GM19240 (cell line): Measurements from ENCODE around the gene IDH3A.

Source experiments
- DNase-seq: peaks from one replicate; pipeline ENCODE4 v3.0.0; 2011; ENCODE audit warnings: low spot score; ENCODE audit not compliant: insufficient read length

IDH3A gene

DNA sequence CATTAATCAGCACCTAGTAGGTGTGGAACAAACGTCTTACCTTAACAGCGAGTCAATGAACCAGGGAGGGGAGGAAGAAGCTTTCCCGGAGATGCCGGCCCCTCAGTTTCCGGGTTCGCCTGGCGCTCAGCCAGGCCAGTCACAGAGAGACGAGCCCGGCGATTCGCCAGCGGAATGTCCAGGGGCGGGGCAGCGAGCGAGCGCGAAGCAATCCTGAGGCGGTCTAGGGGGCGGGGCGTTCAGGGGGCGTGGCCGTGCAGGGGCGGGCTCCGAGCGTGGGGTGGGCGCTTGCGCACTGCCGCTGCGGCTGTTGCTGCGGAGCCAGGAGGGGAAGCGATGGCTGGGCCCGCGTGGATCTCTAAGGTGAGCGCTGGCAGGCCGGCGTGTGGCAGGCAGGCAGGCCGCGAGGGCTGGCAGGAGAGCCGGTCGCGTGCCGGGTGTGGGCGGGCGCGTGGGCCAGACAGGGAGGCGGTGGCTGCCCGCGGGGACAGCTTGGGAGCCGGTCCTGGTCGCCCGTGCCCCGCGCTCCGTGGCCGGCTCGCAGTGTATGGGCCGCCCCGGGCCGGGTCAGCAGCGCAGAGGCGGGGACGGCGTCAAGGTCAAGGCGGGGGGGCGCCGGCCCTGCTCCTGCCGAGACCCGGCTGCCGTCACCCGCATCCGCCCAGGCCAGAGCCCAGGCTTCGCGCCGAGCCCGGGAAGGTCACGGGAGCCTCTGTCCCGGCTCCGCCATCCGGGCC, at the start of gene IDH3A:
Gene IDH3A (plus strand): TSS at position 295 of the 737 bp plus-strand sequence. CDS start 42 bp downstream, at position 337.
- peak; percentile 84 for DNase-seq

DNA sequence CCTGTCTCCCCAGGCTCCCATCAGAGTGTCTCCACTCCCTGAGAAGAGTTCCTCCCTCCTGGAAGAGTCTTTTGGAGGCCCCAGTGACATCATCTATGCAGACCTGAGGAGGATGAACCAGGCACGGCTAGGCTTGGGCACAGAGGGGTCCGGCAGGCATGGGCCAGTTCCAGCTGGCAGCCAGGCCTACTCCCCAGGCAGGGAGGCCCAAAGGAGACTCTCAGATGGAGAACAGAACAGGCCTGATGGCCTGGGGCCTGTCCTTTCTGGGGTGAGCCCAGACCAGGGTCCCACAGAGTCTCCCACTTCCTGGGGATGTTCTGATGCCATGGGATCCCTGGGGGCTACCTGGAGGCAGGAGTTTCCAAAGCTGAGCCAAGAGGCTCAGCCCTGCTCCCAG, 48.3 kb upstream of the IDH3A start:
- DNase-seq: no peak

DNA sequence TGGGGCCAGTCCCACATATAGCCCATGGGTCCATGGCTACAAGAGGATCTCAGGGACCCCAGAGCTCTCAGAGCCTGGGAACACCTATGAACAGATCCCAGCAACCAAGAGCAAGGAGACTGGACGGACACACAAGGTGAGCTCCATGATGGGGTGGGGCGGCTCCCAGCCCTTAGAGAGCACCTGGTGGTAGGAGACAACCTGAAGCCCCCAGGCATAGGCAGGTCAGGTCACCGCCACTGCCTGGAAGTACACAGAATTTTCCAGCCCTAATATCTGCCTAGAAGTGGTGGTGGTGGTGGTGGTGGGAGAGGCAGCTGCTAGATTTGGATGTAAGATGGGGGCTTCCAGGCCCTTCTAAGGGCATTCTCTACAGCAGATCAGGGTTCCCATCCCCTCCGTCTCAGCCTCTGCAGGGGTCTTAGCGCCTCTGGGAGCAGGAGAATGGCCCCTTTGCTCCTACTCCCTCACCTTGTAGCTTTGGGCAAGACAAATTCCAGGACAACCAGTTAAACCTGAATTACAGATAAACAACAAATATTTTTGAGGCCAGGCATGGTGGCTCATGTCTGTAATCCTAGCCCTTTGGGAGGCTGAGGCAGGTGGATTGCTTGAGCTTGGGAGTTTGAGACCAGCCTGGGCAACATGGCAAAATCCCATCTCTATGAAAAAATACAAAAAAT, 47.6 kb upstream of the IDH3A start:
- no peak for DNase-seq

DNA sequence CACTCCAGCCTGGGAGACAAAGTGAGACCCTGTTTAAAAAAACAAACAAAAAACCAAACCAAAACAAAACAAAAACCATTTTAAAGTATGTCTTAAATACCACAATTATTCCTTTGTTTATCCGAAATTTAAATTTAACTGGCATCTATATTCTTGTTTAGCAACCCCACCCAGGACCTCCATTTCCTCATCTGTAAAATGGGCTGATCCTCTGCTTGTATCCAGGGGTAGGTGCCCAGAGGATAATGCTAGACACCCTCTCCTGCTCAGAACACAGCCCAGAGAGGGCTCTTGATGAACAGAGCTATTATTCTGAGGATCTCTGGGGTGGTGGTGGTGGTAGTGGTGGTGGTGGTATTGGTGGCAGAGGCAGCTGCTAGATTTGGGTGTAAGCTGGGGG, 47.0 kb upstream of the IDH3A start:
- DNase-seq: no peak

DNA sequence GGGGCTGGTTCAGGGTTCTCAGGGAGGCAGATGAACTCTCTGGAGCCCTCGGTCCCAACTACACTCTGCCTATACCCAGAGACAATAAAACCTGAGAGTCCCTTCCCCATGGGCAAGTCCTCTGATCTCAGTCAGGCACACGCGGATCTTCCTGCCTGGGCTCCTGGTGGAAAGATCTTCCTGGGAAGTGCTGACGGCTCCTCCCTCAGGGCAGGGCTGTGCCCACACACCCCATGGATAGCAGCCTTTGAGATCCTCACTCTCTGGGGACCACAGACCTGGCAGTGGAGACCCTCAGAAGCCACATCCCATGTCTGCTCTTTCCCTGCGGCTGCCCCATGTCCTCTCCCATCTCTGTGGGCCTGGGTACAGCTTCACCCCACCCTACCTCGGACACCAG, 46.4 kb upstream of the IDH3A start:
- DNase-seq: no peak

DNA sequence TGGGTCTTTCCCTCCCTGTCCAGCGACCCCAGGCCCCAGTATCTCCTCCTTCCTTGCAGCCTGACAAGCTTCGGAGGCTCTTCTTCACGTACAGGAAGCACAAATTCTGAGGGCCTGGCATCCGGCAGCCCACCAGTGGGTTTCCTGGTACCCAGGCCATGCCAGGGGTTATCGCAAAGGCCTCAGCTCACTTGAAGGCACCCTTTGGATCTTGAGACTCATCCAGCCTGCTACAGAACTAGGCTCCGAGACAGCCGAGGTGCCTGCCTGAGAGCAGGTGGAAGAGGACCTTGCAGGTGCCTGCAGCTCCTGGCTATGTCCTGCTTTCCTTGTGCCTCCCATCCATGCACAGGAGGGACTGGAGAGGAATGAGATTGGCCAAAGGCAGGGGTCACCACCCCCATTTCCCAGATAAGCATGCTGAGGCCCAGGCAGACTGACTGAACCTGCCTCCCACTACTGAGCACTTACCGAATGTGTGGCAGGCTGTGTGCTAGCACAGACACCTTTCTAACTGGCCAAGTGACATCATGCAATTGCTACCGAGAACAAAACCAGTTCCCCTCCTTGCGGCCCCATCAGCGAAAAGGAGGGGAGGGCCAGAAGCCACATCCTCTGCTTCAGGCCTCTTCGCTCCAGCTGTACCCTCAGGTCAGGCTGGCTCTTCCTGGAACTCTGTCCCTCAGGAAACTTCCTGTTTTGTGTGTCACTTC, 45.6 kb upstream of the IDH3A start:
- peak; percentile 87 for DNase-seq

DNA sequence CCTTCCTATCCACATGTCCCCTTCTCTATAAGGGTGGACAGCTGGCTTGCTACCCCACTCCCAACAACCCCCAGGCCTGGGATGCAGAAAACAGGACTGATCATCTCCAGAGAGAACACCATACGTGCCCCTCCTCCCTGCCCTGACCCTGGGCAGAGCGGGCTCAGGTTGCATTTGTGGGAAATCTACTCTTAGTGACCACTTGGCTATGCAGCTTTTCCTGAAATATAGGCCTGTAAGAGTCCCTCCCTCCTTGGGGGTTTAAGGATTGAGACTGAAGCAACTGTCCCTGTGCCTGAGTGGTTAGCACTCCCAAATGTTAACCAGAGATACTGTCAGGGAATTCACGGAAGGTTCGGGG, 45.1 kb upstream of the IDH3A start:
- no peak for DNase-seq

DNA sequence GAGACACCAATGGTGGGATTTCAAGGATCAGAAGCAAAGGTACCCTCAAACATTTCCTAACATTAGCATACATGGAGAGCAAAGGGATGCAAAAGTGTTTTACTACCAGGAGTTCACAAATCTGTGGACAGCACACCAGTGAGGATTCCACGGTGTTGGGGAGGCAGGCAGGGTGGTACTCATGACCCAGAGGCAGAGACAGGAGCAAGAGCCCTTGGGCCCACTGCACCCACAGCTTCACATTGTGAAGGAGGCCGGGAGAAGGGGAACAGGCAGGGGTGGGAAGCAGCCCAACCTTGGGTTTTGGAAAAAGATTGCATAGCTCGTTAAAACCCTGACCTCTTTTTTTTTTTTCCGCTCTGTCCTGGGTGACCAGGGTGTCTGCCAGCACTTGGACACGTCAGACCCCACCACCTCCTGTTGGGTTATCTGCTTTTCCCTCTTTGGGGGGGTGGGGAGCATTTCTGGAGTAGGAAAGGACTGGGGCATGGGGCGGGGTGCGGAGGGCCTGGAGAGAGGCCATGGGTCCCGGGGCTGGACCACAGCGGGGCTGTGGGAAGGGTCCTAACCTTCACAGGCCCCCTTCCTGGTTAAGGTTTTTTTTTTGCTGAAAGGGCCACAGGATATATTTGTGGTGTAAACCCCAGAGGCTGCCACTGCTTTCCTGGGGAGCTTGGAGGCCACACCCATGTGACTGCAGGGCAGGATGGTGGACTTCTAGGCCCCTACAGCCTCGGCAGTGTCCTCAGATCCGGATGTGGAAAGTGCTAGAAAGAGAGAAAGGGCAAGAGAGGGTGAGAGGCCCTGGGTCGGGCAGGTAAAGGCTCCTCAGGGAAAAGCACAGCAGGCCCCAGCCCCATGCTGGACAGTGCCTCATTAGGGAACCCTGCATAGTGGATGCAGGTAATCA, 44.3 kb upstream of the IDH3A start:
- no peak for DNase-seq

DNA sequence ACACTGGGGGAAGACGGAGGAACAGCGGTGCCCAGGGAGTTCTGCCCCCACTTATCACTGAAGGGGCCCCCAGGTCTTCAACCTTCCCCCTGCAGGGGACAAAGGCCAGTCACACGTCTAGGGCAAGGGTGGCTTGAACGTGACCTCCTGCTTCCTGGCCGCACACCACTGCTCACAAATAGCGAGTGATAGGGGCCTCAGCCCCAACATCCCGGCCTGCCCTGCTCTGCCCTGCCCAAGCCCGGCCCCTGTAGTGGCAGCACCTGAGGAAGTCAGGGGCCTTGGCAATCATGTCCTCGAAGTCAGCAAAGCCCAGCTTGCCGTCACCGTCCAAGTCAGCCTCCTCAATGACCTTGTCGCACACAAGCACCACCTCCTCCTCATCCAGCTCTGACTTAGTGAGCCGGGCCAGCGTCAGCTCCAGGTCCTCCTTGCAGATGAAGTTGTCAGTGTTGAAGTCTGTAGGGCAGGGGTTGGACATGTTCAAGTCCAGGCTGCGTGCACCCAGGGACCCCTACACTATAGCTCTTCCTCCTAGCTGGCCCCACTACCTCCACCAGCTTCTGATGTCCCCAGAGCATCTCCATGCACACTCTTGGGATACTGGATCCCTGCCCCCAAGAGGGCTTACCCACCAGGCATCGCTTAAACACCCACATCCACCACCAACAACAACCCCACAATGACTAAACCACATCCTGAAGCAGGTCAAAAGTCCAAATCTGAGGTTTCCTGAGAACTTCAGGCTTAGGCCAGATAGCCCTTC, 43.5 kb upstream of the IDH3A start:
- no peak for DNase-seq

DNA sequence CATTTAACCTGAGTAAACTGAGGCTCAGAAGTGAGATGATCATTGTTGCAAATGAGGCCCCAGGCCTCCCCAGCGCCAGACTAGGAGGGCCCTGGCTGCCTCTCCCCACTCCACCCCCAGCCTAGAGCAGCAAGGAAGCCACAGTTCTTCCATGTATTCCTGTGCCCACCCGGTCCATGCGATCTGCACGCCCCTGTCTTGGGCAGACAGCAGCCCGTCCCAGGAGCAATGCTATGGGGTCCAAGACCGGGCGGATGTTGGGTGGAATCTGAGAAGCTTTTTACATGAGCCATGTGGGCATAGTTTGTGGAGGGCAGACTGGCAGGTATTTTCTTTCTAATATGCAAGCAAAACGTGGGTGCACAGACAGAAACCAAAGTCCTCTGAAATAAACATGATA, 41.7 kb upstream of the IDH3A start:
- DNase-seq: no peak

DNA sequence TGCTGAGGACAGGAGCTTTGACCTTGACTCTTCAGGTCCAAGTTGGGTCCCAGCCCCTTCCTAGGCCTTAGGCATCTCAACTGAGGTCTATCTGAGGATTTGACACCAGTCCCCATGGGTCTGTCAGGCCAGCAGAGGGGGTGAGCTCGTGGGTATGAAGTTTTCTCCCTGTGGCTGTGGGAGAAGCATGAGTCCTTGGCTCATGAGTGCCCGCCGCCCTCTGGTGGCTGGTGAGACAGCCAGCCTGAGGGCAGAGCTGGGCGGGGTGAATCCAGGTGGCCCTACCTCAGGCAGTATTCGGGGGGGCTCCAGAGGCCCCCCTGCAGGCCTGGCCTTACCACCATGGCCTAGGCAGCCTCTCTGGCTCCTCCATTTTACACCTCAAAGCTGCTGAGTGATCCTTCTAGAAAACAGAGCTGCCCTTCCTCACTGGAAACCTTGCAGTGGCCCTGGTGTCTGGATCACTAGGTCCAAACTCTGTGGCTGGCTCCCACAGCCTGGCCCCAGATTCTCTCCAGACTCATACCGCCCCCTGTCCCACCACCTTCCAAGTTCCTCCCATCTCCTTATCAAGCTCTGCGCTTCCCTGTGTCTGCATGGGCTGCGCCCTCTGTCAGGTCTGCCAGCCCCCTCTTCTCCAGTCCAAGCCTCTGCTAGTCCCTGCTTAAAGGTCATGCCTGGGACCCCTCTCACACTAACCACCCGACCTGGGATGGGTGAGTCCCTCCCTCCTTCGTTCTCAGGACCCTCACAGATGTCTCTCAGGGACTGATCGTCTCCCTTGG, 40.7 kb upstream of the IDH3A start:
- DNase-seq: peak; percentile 74

DNA sequence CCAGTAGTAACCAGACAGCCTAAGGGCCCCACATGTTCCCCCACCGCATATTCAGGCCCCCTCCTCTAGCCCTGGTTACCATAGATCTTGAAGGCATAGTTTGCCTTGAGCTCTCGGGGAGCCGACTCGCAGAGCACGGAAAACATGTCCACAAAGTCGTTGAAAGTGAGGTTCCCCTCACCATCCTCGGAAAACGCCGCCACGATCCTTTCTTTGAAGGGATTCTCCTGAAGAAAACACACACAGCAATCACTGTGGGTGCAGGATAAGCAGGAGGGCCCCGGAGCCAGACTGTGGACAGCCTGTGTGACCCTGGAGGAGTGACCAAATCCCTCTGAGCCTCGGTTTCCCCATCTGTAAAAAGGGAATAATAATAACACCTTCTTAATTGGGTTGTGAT, 40.0 kb upstream of the IDH3A start:
- DNase-seq: no peak

DNA sequence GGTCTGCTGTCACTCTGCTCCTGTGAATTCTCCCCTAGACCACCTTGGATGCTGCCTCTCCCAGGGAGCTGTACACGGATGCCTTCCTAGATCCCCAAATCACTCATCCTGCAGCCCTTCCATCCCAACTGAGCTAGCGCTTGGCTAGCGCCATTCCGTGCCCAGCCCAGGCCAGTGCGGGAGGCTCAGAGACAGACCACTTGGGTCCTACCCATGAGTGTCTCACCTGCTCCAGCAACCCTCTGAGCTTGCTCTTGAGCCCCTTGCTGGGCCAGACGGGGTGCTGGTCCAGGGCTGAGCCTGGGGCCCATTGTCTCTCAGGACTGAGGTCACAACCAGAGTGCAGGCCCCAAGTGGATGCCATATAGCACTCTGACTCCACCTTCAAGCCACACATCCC, 39.1 kb upstream of the IDH3A start:
- DNase-seq: no peak

DNA sequence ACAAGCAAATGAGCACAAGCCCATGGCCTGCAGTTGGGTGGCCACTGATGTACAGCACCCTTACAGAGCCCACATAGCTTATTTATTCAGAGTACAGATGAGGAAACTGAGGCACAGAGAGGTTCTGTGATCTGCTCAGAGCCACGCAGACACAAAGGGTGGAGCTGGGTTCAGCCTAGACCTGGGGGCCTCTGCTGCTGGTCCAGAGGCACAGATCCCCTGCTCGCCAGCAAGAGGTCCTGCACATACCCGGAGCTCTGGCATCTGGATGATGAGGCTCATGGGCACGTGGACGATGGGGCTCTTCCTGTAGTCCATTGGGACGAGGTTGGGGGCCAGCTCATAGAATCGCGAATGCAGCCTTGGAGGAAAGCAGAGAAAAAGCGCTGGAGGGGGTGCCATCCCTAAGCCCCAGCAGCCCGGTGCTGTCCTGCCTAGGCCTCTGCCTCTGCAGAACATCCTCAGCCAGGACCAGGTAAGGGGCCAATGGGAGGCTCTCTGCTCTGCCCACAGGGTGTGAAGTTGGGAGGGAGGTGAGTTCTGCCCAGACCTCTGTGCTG, 38.2 kb upstream of the IDH3A start:
- DNase-seq: no peak

DNA sequence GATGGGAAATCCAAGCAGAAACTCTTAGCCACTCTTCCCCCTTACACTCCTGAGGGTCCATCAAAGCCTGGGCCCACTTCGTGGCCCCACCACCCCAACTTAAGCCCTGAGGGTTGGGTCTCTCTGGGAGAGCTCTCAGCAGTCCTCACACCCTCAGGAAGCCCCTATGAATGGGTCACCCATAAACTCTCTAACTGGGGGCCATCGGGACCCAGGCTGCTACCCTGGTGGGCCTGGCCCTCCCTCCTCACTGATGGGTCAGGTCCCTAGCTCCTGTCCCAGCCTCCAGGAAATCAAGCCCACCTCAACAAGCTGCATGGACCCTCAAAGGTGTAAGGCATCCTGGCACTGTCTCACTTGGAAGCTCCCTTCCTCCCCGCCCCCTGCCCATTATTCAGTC, 37.4 kb upstream of the IDH3A start:
- no peak for DNase-seq

DNA sequence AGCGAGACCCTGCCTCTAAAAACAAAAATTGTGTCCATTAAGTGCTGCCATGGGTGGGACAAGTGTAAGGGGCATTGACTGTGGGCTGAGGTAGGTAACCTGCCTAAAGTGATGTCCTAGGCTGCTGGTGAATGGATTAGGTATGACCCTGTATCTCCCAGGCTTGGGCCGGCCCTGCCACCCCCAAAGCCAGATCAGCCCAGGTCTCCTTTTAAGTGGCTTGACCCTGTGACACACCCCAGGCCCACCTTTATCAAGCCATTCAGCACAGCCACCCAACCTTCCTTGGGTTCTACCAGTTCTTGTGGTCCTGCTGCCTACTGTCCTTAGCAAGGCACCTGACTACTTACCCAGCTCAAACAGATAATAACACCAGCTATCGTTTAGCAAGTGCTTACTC, 36.6 kb upstream of the IDH3A start:
- no peak for DNase-seq

DNA sequence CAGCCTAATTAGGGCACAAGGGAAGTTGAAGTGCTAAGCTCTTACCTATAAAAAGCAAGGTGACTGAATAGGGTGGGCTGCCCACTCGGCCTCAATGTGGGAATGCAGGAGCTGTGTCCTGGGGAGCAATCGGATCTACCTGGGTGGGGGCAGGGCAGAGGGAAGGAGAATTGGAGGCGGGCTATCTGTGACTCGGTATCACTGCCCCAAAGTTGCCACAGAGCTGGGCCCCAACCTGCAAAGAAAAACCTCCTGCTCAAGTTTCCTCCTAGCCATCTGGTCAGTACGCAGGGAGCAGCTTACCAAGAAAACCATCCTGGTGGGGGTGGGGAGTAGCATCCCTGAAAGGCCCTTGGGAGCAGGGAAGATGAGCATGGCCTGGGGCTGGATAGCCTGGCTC, 28.6 kb upstream of the IDH3A start:
- no peak for DNase-seq

DNA sequence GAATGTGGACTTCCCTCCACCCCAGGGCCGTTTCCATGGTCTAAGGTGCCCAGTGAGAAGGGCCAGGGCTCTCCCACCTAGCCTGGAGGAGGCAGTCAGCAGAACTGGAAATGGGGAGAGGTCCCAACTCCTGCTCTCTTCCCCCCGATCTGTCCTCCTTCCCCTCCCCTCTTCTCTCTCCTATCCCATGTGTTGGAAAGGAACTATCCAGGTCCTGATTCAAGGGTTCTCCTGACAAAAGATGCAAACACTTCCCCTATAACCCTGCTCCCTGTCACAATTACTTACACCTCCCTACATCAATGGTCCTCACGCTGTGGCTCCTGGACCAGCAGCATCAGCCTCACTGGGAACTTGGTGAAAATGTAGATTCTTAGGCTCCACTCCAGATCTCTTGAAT, 23.9 kb upstream of the IDH3A start:
- DNase-seq: no peak

DNA sequence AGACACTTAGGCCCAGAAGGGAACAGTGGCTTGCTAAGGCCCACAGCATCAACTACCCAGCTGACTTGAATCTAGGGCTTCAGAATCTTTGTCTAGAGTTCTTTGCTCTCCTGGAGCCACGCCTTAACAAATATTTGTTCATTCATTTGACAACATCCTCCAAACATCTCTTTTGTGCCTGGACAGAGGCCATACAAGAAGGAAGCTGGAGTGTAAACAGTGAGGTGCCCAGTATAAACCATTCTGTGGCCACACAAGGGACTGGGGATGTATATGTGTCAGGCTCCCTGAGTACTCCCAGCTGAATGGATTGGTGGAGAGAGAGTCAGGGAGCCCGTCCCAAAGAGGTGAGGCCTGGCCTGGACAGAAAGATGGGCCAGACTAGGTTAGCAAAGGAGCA, 21.3 kb upstream of the IDH3A start:
- no peak for DNase-seq
